HepG2 (cell line): ENCODE results near the gene ANAPC2. TPM values are rescaled to one million over a fixed set of nuclear protein-coding genes. Genes with fewer than 3 reads are reported as not detected.

Source experiments
- DPF2 ChIP-seq: sonication (generic); formaldehyde crosslinking; IDR thresholded peaks from 2 replicates; pipeline ENCODE4 v1.4.0; 2020; ENCODE audit warnings: mild to moderate bottlenecking, low read depth, missing genetic modification reagents, borderline replicate concordance
- DR1 ChIP-seq: sonication (generic); formaldehyde crosslinking; IDR thresholded peaks from 2 replicates; pipeline ENCODE4 v1.8.0; 2021; ENCODE audit warnings: mild to moderate bottlenecking, missing genetic modification reagents, inconsistent platforms
- EZH2 ChIP-seq: conservative IDR thresholded peaks from 2 replicates; pipeline ENCODE4 v1.6.1; 2012; ENCODE audit warnings: mild to moderate bottlenecking, low read depth, low read length, moderate library complexity
- FLYWCH1 ChIP-seq: sonication (generic); formaldehyde crosslinking; IDR thresholded peaks from 2 replicates; pipeline ENCODE4 v1.8.1; 2023; ENCODE audit warnings: mild to moderate bottlenecking, missing genetic modification reagents
- HNRNPH1 ChIP-seq: fragments of 200-400 bp; formaldehyde crosslinking; optimal IDR thresholded peaks from 2 replicates; pipeline ENCODE3; 2017; ENCODE audit warnings: mild to moderate bottlenecking, low read depth, low read length
- MYC ChIP-seq: sonication (generic); formaldehyde crosslinking; IDR thresholded peaks from 2 replicates; pipeline ENCODE4 v1.9.0; 2021; ENCODE audit warnings: missing genetic modification reagents, borderline replicate concordance
- PITX1 ChIP-seq: sonication (generic); formaldehyde crosslinking; IDR thresholded peaks from 2 replicates; pipeline ENCODE4 v1.5.1; 2020; ENCODE audit warnings: mild to moderate bottlenecking, missing genetic modification reagents
- SMYD3 ChIP-seq: sonication (generic); formaldehyde crosslinking; IDR thresholded peaks from 2 replicates; pipeline ENCODE4 v1.8.1; 2023; ENCODE audit warnings: mild to moderate bottlenecking, missing genetic modification reagents
- SRSF4 ChIP-seq: fragments of 200-400 bp; formaldehyde crosslinking; IDR thresholded peaks from one replicate; pipeline ENCODE4 v1.6.1; 2018; ENCODE audit warnings: mild to moderate bottlenecking, low read depth, low read length, moderate library complexity; ENCODE audit not compliant: poor library complexity, severe bottlenecking
- TARDBP ChIP-seq: sonication (generic); formaldehyde crosslinking; IDR thresholded peaks from 2 replicates; pipeline ENCODE4 v1.8.0; 2022; ENCODE audit warnings: mild to moderate bottlenecking, missing genetic modification reagents
- YEATS2 ChIP-seq: sonication (generic); formaldehyde crosslinking; IDR thresholded peaks from 2 replicates; pipeline ENCODE4 v1.4.0; 2020; ENCODE audit warnings: missing genetic modification reagents, borderline replicate concordance
- ZFP1 ChIP-seq: IDR thresholded peaks from 2 replicates; pipeline ENCODE4 v1.6.1; 2016
- ZNF17 ChIP-seq: sonication (generic); formaldehyde crosslinking; IDR thresholded peaks from 2 replicates; pipeline ENCODE4 v1.5.0; 2020; ENCODE audit warnings: mild to moderate bottlenecking, missing genetic modification reagents
- ZNF180 ChIP-seq: sonication (generic); formaldehyde crosslinking; IDR thresholded peaks from 2 replicates; pipeline ENCODE4 v1.4.0; 2020; ENCODE audit warnings: low read depth, missing genetic modification reagents, borderline replicate concordance
- ZNF224 ChIP-seq: sonication (generic); formaldehyde crosslinking; IDR thresholded peaks from 2 replicates; pipeline ENCODE4 v1.5.0; 2020; ENCODE audit warnings: mild to moderate bottlenecking, missing genetic modification reagents
- ZNF24 ChIP-seq: fragments of 450-650 bp; IDR thresholded peaks from 2 replicates; pipeline ENCODE4 v1.6.1; 2017; ENCODE audit warnings: antibody characterized with exemption, mild to moderate bottlenecking
- ZNF552 ChIP-seq: sonication (generic); formaldehyde crosslinking; IDR thresholded peaks from 2 replicates; pipeline ENCODE4 v1.9.0; 2022; ENCODE audit warnings: missing genetic modification reagents, mild to moderate bottlenecking, borderline replicate concordance
- polyA plus RNA-seq, 8 experiments: library from polyadenylated mRNA; depleted of rRNA in 3 of 8; stranded (reverse) in 7 of 8; unstranded in 1 of 8; fragments of >200 nt; fragmentation: Illumina TruSeq in 4 of 8; extraction: Trizol in 4 of 8; gene quantifications; 2 replicates each; pipeline versions ENCODE4 v1.2.1 to v1.2.3, GENCODE V29; 2011 to 2016; ENCODE audit warnings: low read depth in 4 of 8, missing spikeins in 1 of 8, mixed read lengths in 1 of 8; ENCODE audit not compliant: insufficient read depth in 1 of 8
- total RNA-seq, 5 experiments: library from RNA; depleted of rRNA; stranded (reverse); fragments of >200 nt; fragmentation: Illumina TruSeq; extraction: Trizol; gene quantifications; 2 replicates each; pipeline ENCODE4 v1.2.3, GENCODE V29; 2016; ENCODE audit warnings: low read depth in 1 of 5
- TF ChIP-seq, protein P1 (sequence below): sonication (generic); formaldehyde crosslinking; IDR thresholded peaks from 2 replicates; pipeline ENCODE4 v1.5.0; 2020; ENCODE audit warnings: mild to moderate bottlenecking, missing genetic modification reagents, borderline replicate concordance
- TF ChIP-seq, protein P2 (sequence below): fragments of 450-650 bp; IDR thresholded peaks from 2 replicates; pipeline ENCODE4 v1.6.1; 2016
- TF ChIP-seq, protein P3 (sequence below): sonication (generic); formaldehyde crosslinking; IDR thresholded peaks from 2 replicates; pipeline ENCODE4 v1.5.0; 2020; ENCODE audit warnings: missing genetic modification reagents

Gene ANAPC2
- total and polyA plus RNA-seq, 2 of the 13 experiments (the other 11 are each of a cell fraction or from before 2014, with no cell fraction given), result 12.3 to 15.4 TPM

- TF ChIP-seq, protein P1, sequence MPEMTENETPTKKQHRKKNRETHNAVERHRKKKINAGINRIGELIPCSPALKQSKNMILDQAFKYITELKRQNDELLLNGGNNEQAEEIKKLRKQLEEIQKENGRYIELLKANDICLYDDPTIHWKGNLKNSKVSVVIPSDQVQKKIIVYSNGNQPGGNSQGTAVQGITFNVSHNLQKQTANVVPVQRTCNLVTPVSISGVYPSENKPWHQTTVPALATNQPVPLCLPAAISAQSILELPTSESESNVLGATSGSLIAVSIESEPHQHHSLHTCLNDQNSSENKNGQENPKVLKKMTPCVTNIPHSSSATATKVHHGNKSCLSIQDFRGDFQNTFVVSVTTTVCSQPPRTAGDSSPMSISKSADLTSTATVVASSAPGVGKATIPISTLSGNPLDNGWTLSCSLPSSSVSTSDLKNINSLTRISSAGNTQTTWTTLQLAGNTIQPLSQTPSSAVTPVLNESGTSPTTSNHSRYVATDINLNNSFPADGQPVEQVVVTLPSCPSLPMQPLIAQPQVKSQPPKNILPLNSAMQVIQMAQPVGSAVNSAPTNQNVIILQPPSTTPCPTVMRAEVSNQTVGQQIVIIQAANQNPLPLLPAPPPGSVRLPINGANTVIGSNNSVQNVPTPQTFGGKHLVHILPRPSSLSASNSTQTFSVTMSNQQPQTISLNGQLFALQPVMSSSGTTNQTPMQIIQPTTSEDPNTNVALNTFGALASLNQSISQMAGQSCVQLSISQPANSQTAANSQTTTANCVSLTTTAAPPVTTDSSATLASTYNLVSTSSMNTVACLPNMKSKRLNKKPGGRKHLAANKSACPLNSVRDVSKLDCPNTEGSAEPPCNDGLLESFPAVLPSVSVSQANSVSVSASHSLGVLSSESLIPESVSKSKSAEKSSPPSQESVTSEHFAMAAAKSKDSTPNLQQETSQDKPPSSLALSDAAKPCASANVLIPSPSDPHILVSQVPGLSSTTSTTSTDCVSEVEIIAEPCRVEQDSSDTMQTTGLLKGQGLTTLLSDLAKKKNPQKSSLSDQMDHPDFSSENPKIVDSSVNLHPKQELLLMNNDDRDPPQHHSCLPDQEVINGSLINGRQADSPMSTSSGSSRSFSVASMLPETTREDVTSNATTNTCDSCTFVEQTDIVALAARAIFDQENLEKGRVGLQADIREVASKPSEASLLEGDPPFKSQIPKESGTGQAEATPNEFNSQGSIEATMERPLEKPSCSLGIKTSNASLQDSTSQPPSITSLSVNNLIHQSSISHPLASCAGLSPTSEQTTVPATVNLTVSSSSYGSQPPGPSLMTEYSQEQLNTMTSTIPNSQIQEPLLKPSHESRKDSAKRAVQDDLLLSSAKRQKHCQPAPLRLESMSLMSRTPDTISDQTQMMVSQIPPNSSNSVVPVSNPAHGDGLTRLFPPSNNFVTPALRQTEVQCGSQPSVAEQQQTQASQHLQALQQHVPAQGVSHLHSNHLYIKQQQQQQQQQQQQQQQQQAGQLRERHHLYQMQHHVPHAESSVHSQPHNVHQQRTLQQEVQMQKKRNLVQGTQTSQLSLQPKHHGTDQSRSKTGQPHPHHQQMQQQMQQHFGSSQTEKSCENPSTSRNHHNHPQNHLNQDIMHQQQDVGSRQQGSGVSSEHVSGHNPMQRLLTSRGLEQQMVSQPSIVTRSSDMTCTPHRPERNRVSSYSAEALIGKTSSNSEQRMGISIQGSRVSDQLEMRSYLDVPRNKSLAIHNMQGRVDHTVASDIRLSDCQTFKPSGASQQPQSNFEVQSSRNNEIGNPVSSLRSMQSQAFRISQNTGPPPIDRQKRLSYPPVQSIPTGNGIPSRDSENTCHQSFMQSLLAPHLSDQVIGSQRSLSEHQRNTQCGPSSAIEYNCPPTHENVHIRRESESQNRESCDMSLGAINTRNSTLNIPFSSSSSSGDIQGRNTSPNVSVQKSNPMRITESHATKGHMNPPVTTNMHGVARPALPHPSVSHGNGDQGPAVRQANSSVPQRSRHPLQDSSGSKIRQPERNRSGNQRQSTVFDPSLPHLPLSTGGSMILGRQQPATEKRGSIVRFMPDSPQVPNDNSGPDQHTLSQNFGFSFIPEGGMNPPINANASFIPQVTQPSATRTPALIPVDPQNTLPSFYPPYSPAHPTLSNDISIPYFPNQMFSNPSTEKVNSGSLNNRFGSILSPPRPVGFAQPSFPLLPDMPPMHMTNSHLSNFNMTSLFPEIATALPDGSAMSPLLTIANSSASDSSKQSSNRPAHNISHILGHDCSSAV (CRISPR knock-in tag), result no peak
- TF ChIP-seq YEATS2 (CRISPR knock-in tag) (no peak), EZH2 (no peak), SRSF4 (no peak), HNRNPH1 (no peak), DPF2 (CRISPR knock-in tag) (no peak), ZNF180 (CRISPR knock-in tag) (no peak), ZNF224 (no peak; the same call in 1 of the 2 replicates), TARDBP (CRISPR knock-in tag) (peak; percentile 26; the same call in 1 of the 2 replicates), ZNF24 (no peak), ZNF17 (CRISPR knock-in tag) (no peak), ZFP1 (CRISPR knock-in tag) (no peak), ZNF552 (CRISPR knock-in tag) (no peak; the same call in 1 of the 2 replicates), MYC (CRISPR knock-in tag) (peak; percentile 73), DR1 (CRISPR knock-in tag) (no peak), PITX1 (CRISPR knock-in tag) (no peak), FLYWCH1 (CRISPR knock-in tag) (no peak), SMYD3 (CRISPR knock-in tag) (no peak)
- TF ChIP-seq, protein P2, sequence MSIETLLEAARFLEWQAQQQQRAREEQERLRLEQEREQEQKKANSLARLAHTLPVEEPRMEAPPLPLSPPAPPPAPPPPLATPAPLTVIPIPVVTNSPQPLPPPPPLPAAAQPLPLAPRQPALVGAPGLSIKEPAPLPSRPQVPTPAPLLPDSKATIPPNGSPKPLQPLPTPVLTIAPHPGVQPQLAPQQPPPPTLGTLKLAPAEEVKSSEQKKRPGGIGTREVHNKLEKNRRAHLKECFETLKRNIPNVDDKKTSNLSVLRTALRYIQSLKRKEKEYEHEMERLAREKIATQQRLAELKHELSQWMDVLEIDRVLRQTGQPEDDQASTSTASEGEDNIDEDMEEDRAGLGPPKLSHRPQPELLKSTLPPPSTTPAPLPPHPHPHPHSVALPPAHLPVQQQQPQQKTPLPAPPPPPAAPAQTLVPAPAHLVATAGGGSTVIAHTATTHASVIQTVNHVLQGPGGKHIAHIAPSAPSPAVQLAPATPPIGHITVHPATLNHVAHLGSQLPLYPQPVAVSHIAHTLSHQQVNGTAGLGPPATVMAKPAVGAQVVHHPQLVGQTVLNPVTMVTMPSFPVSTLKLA, result 0 out of 2 replicates have a peak, but pooled peaks have one; percentile 4
- TF ChIP-seq, protein P3, sequence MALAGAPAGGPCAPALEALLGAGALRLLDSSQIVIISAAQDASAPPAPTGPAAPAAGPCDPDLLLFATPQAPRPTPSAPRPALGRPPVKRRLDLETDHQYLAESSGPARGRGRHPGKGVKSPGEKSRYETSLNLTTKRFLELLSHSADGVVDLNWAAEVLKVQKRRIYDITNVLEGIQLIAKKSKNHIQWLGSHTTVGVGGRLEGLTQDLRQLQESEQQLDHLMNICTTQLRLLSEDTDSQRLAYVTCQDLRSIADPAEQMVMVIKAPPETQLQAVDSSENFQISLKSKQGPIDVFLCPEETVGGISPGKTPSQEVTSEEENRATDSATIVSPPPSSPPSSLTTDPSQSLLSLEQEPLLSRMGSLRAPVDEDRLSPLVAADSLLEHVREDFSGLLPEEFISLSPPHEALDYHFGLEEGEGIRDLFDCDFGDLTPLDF (CRISPR knock-in tag), result no peak
Measured at GRCh38 chr9:137235424-137236237, 47.3 kb upstream of the ANAPC2 start (continued).
